ENCODE results near the gene SPATS2.

DNA sequence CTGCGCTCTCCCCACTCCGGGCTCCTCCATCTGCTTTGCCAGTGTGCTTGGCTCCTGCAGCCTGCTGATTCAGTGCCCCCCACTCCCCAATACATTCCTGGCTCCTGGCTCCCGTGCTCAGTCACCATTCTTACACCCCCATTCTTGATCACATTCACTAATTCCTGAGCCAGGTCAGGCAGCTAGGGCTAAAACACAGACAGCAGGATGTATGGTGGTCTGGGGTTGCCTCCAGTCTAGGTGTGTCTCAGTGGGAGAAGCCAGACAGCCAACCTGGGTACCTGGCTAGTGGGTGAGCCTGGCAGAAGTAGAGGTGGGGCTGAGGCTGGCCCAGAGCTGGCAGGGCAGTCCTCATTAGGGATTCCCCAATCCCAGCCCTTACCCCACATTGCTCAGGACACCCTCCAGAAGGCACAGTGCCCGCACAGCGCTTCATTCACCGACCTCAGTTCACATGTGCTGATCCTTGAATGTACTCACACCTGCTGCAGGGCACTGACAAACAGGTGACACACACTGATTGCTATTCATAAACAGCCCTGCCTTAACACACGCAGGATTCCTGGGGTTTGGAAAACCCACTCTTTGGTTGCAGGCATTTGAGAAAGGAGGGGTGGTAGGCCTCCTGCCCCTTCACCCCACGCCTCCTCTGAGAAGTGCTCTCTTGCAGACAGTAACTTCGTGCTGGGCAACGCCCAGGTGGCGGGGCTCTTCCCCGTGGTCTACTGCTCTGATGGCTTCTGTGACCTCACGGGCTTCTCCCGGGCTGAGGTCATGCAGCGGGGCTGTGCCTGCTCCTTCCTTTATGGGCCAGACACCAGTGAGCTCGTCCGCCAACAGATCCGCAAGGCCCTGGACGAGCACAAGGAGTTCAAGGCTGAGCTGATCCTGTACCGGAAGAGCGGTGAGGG is 173.2 kb downstream of the SPATS2 start:
- TF ChIP-seq YY1 (IDR thresholded peaks at IDR 0.05; ENCODE audit: insufficient read depth, insufficient read length) (no peak), ZNF274 (IDR thresholded peaks at IDR 0.05; ENCODE audit: low read depth, low read length) (no peak), SUZ12 (IDR thresholded peaks at IDR 0.05; ENCODE audit: extremely low read depth, insufficient read depth, insufficient read length) (no peak)
